ENCODE data around the gene WDR48. TPM values are rescaled to one million over a fixed set of nuclear protein-coding genes. Genes with fewer than 3 reads are reported as not detected.

Gene WDR48
- total RNA-seq, 4 donors from 2014 or later: 21.6 to 41.1 (median 28.5) TPM

- 67 to 90% methylated on average over 1 of the region's 1 CpG for WGBS, 2 donors
Measured at GRCh38 chr3:39099242-39099641, 47.4 kb downstream of the WDR48 start.

DNA sequence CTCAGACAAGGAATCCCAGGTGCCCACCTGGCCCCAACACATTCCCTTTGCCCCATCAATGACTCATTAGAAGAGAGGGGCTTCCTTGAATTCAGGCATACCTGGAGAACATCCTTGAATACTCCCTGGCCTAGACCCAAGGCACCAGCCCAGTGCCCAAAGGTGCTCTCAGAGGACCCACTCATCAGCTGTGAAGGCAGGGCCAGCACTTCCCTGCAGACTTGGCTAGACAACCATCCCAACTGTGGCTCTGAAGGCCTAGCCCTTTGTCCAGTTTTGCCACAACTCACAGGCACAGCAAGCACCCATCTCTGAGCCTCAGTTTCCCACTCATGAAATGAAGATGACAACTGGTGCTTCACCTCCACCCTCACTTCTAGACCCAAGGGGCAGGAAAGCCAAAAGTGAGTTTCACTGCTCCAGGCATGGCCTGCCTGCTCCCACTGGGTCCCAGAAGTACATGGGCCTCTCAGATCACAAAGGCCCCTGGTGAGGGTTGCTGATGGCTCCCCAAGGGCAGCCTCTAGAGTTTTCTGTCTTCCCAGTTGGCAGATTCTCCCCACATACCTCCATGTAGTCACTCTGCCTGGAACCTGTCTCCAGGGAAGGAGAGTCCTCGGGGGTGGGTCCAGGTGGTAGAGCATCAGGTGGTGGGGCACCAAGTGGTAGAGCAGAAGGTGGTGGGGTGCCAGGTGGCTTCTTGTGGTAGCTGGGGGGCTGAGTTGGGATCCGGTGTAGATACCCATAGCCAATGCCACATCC lies 48.1 kb downstream of the WDR48 start:
- DNase-seq (ENCODE audit: low spot score in 2 of 2): peak in 1 of 2 donors; percentile 74
- no peak for TF ChIP-seq CTCF (IDR thresholded peaks at IDR 0.05)
- TF ChIP-seq POLR2A (IDR thresholded peaks at IDR 0.05): no peak
- no peak overlapping the region for H3K4me3 ChIP-seq (ENCODE audit: low read depth, poor library complexity, severe bottlenecking)
- WGBS, 2 donors: 91 to 96% methylated on average over 2 of the region's 2 CpGs
- intact Hi-C loops (cut with DNase I; ENCODE audit: low total_unique reads): no loop called here

More at GRCh38 chr3:39099242-39099641, 47.4 kb downstream of the WDR48 start:
- no peak for DNase-seq (ENCODE audit: low spot score in 2 of 2)
- intact Hi-C loops (cut with DNase I; ENCODE audit: low total_unique reads): no loop called here
- H3K4me3 ChIP-seq (ENCODE audit: low read depth, poor library complexity, severe bottlenecking): no peak overlapping the region
- TF ChIP-seq POLR2A (IDR thresholded peaks at IDR 0.05) (no peak), CTCF (IDR thresholded peaks at IDR 0.05) (no peak)

GRCh38 chr3:39100500-39100886 lies 48.7 kb downstream of the WDR48 start:
- no peak overlapping the region for H3K4me3 ChIP-seq (ENCODE audit: low read depth, poor library complexity, severe bottlenecking)
- DNase-seq (ENCODE audit: low spot score in 2 of 2): peak in 1 of 2 donors; percentile 78
- TF ChIP-seq CTCF (IDR thresholded peaks at IDR 0.05) (no peak), POLR2A (IDR thresholded peaks at IDR 0.05) (no peak)
- 85 to 88% methylated on average over 8 to 9 of the region's 9 CpGs for WGBS, 2 donors
- intact Hi-C loops (cut with DNase I; ENCODE audit: low total_unique reads): no loop called here

GRCh38 chr3:39101022-39101689 lies 49.3 kb downstream of the WDR48 start:
- intact Hi-C loops (cut with DNase I; ENCODE audit: low total_unique reads): no loop called here
- no peak for TF ChIP-seq POLR2A (IDR thresholded peaks at IDR 0.05)
- no peak for TF ChIP-seq CTCF (IDR thresholded peaks at IDR 0.05)
- H3K4me3 ChIP-seq (ENCODE audit: low read depth, poor library complexity, severe bottlenecking): no peak overlapping the region
- 80 to 85% methylated on average over 5 of the region's 5 CpGs for WGBS, 2 donors
- peak in 1 of 2 donors; percentile 69 for DNase-seq (ENCODE audit: low spot score in 2 of 2)

- 91 to 97% methylated on average over 8 of the region's 8 CpGs for WGBS, 2 donors
- DNase-seq (ENCODE audit: low spot score in 2 of 2): peak in 1 of 2 donors; percentile 77
- no peak overlapping the region for H3K4me3 ChIP-seq (ENCODE audit: low read depth, poor library complexity, severe bottlenecking)
- TF ChIP-seq CTCF (IDR thresholded peaks at IDR 0.05): no peak
- intact Hi-C loops (cut with DNase I; ENCODE audit: low total_unique reads): no loop called here
Measured at GRCh38 chr3:39102504-39103323, 50.9 kb downstream of the WDR48 start.

All from lower leg skin (tissue), 4 donors.